A673 (cell line): ENCODE measurements around the gene ATP5F1E. TPM values are rescaled to one million over a fixed set of nuclear protein-coding genes. Genes with fewer than 3 reads are reported as not detected.

Experiments used
- BruUV-seq: library from RNA; stranded (reverse); fragments of 400-500 nt; replicated peaks from 2 replicates; lab custom pipeline; 2021; lab: Mats Ljungman, UMichigan
- CTCF ChIA-PET: fragments of 300-600 bp; sonication (Branson Sonifier 250); formaldehyde crosslinking; loops from one replicate; lab custom pipeline; 2022; ENCODE audit warnings: antibody characterized with exemption; lab: Charles Lee
- POLR2A ChIA-PET: fragments of 300-600 bp; sonication (Branson Sonifier 250); formaldehyde crosslinking; loops from one replicate; lab custom pipeline; 2022; ENCODE audit warnings: antibody characterized with exemption; ENCODE audit not compliant: low non-redundant PET; lab: Charles Lee
- DNase-seq: peaks from one replicate; pipeline ENCODE4 v3.0.0-alpha.2; 2015; ENCODE audit warnings: low spot score
- H3K27ac ChIP-seq: fragments of 200-600 bp; sonication (generic); 2 replicates; pipeline ENCODE4 v1.5.1; 2016; ENCODE audit warnings: mixed run types, low read depth, mild to moderate bottlenecking, mixed read lengths, antibody characterized with exemption, low read length; ENCODE audit not compliant: poor library complexity, severe bottlenecking
- H3K27me3 ChIP-seq: fragments of 200-600 bp; sonication (generic); replicated peaks from 2 replicates; pipeline ENCODE4 v1.6.1; 2017; ENCODE audit warnings: mixed run types, low read depth, mild to moderate bottlenecking, mixed read lengths, antibody characterized with exemption, low read length; ENCODE audit not compliant: insufficient read depth, poor library complexity
- H3K36me3 ChIP-seq: fragments of 200-600 bp; sonication (generic); 2 replicates; pipeline ENCODE4 v1.6.1; 2016; ENCODE audit warnings: mixed run types, mild to moderate bottlenecking, mixed read lengths, antibody characterized with exemption, low read length; ENCODE audit not compliant: insufficient read depth, poor library complexity, severe bottlenecking
- H3K4me1 ChIP-seq: fragments of 200-600 bp; sonication (generic); 2 replicates; pipeline ENCODE4 v1.6.1; 2017; ENCODE audit warnings: mixed run types, mild to moderate bottlenecking, mixed read lengths, antibody characterized with exemption, low read length; ENCODE audit not compliant: insufficient read depth, poor library complexity, severe bottlenecking
- H3K4me3 ChIP-seq: fragments of 200-600 bp; sonication (generic); 2 replicates; pipeline ENCODE4 v1.5.1; 2016; ENCODE audit warnings: low read depth, mixed run types, mild to moderate bottlenecking, mixed read lengths, low read length; ENCODE audit not compliant: poor library complexity, severe bottlenecking
- H3K9me3 ChIP-seq: fragments of 200-600 bp; sonication (generic); 2 replicates; pipeline ENCODE4 v1.6.1; 2016; ENCODE audit warnings: mixed run types, low read depth, mild to moderate bottlenecking, mixed read lengths, antibody characterized with exemption, low read length; ENCODE audit not compliant: poor library complexity, severe bottlenecking
- EZH2 ChIP-seq: fragments of 200-600 bp; sonication (generic); IDR thresholded peaks from 2 replicates; pipeline ENCODE4 v1.6.1; 2017; ENCODE audit warnings: borderline replicate concordance, low read depth, mild to moderate bottlenecking, mixed read lengths, antibody characterized with exemption, low read length; ENCODE audit not compliant: poor library complexity, severe bottlenecking
- intact Hi-C: fragments of 100-400 bp; cut with micrococcal nuclease; formaldehyde crosslinking; loops from one replicate; pipeline ENCODE4 v1.10.0; 2022; ENCODE audit not compliant: unreplicated experiment
- total RNA-seq: library from RNA; stranded (reverse); gene quantifications from 2 replicates; pipeline ENCODE4 v1.2.3, GENCODE V29; 2021
- TF ChIP-seq, protein P1 (sequence below): fragments of 300-800, 200-600 bp; sonication (generic); conservative IDR thresholded peaks from 2 replicates; pipeline ENCODE4 v1.5.1; 2017; ENCODE audit warnings: low read depth, mild to moderate bottlenecking, antibody characterized with exemption, low read length, moderate library complexity, mixed read lengths

Gene ATP5F1E
- total RNA-seq, 1 experiment from 2014 or later = 76.8 TPM

DNA sequence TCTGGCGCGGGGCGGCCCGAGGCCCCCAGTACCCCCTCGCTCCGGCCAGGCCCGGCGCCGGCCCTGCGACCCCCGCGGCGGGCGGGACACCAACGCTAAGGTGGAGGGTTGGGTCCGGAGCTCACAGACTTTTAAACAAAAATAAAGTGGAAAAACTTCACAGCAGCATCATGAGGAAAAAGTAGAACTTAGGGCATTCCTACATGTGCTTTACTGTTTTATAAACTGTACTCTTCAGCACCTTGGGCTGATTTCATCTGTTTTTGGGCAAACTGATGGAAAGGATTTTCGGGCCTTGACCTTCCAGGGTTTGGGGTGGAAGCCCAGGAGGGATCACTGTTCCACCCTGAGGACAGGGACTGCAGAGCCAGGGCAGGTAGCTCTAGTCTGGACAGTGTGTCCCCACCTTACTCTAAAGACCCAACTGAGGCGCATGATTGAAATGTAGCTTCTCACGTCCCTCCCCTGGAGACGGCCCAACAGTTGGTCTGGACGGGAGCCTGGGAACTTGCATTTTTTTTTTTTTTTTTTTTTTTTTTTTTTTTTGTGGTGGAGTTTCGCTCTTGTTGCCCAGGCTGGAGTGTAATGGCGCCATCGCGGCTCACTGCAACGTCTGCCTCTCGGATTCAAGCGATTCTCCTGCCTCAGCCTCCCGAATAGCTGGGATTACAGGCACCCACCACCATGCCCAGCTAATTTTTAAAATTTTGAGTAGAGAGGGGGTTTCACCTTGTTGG lies 50.3 kb downstream of the ATP5F1E start:
- intact Hi-C loops = loop anchor here (5.0 kb wide), 1 partner anchor 51 kb away; the partner anchor contains the start of gene ATP5F1E
- ChIA-PET POLR2A (no interaction called here), CTCF (no interaction called here)
- H3K27me3 ChIP-seq = no peaks in the 10 kb centered on the region
- peak; percentile 25 for DNase-seq
- H3K9me3 ChIP-seq = no peaks in the 10 kb centered on the region
- H3K36me3 ChIP-seq = peaks cover 12% of the 10 kb centered on the region
- no peak for TF ChIP-seq EZH2
- TSS peak; percentile 54 for BruUV-seq
- H3K4me1 ChIP-seq = peaks cover 10% of the 10 kb centered on the region
- peak overlapping the region; percentile 72 for H3K27ac ChIP-seq
- H3K4me3 ChIP-seq = peak overlapping the region; percentile 83

DNA sequence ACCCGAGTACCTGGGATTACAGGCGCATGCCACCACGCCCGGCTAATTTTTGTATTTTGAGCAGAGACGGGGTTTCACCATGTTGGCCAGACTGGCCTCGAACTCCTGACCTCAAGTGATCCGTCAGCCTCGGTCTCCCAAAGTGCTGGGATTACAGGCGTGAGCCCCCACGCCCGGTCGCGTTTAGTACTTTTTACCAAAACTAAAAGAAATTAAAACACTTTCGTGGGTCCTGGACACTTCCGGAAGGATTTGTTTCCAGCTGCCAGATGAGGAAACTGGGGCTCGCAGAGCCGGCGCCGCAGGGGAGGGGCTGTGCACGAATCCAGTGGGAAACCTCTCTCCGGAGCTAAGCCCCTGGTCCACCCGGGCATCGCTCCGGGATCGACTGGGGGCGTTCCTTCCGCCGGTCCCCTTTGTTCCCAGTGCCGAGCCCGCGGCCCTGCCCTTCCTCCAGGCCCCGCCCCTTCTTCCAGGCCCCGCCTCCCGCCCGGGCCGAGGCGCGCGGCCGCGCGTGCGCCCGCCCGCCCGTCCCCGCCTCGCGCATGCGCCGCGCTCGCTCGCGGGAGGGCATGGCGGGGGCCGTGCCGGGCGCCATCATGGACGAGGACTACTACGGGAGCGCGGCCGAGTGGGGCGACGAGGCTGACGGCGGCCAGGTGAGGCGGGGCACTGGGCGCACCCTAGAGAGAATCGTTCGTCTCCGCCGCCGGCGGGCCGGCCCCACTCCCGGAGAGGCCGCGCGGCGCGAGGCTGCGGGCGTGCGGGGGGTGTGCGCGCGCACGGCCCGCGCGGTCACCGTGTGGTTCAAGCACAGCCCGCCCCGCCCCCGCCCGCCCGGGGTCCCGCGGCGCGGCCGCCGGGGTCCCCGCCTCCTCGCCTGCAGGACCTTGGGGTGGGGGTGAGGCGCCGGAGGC lies 51.2 kb downstream of the ATP5F1E start, which contains the start of gene NELFCD:
Gene NELFCD, plus strand, starts transcription at position 546 of the 917 bp plus-strand sequence. Its CDS starts 54 bp downstream, at position 600.
- no TSS peak for BruUV-seq
- Histone ChIP-seq H3K27me3 (no peaks in the 10 kb centered on the region), H3K9me3 (no peaks in the 10 kb centered on the region), H3K4me1 (peaks cover 10% of the 10 kb centered on the region), H3K27ac (peak within 1 kb of the TSS; percentile 72), H3K36me3 (peaks cover 4% of the 10 kb centered on the region), H3K4me3 (peak within 1 kb of the TSS; percentile 83)
- TF ChIP-seq, protein P1, sequence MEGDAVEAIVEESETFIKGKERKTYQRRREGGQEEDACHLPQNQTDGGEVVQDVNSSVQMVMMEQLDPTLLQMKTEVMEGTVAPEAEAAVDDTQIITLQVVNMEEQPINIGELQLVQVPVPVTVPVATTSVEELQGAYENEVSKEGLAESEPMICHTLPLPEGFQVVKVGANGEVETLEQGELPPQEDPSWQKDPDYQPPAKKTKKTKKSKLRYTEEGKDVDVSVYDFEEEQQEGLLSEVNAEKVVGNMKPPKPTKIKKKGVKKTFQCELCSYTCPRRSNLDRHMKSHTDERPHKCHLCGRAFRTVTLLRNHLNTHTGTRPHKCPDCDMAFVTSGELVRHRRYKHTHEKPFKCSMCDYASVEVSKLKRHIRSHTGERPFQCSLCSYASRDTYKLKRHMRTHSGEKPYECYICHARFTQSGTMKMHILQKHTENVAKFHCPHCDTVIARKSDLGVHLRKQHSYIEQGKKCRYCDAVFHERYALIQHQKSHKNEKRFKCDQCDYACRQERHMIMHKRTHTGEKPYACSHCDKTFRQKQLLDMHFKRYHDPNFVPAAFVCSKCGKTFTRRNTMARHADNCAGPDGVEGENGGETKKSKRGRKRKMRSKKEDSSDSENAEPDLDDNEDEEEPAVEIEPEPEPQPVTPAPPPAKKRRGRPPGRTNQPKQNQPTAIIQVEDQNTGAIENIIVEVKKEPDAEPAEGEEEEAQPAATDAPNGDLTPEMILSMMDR = no peak
- no peak for TF ChIP-seq EZH2
- ChIA-PET CTCF (no interaction called here), POLR2A (interaction anchor here (0.6 kb wide), 2 partner anchors 54 to 205 kb away, joined by 3 to 4 read pairs; no protein-coding TSS in a partner anchor)
- intact Hi-C loops = loop anchor here (5.0 kb wide), 1 partner anchor 51 kb away; the partner anchor contains the start of gene ATP5F1E
- peak; percentile 92 for DNase-seq

- no TSS peak for BruUV-seq
- no peak for DNase-seq
- H3K27ac ChIP-seq = no peak overlapping the region
- CTCF ChIA-PET = no interaction called here
- intact Hi-C loops = no loop called here
- H3K36me3 ChIP-seq = no peaks in the 10 kb centered on the region
- POLR2A ChIA-PET = no interaction called here
- no peaks in the 10 kb centered on the region for H3K9me3 ChIP-seq
- no peak overlapping the region for H3K4me3 ChIP-seq
- peaks cover 10% of the 10 kb centered on the region for H3K4me1 ChIP-seq
- no peaks in the 10 kb centered on the region for H3K27me3 ChIP-seq
- no peak for TF ChIP-seq EZH2
- TF ChIP-seq, protein P1 = no peak
These were observed 53.6 kb downstream of the ATP5F1E start for GRCh38 chr20:58978351-58979190.
